NCI-H345 treated with DMSO at 0.1 percent for 48 hours (cell line): ENCODE measurements around the gene VSIG8.

ENCODE experiments used
- DNase-seq: peaks from one replicate; lab custom pipeline; 2025; ENCODE audit not compliant: unreplicated experiment; lab: John Stamatoyannopoulos, UW

Gene VSIG8

GRCh38 chr1:159884296-159884695, 21.8 kb upstream of the VSIG8 start:
- no peak for DNase-seq

- no peak for DNase-seq
These were observed 20.7 kb upstream of the VSIG8 start for GRCh38 chr1:159883134-159883533.

- no peak for DNase-seq
These were observed 20.0 kb upstream of the VSIG8 start for GRCh38 chr1:159882527-159882862.

GRCh38 chr1:159881622-159882526, 19.4 kb upstream of the VSIG8 start:
- peak; percentile 83 for DNase-seq

- no peak for DNase-seq
These were observed 18.0 kb upstream of the VSIG8 start for GRCh38 chr1:159880430-159880829.

- no peak for DNase-seq
These were observed 17.5 kb upstream of the VSIG8 start for GRCh38 chr1:159879977-159880376.

GRCh38 chr1:159879136-159879535, 16.7 kb upstream of the VSIG8 start:
- DNase-seq = no peak

GRCh38 chr1:159877695-159878444, 15.4 kb upstream of the VSIG8 start:
- no peak for DNase-seq

GRCh38 chr1:159873530-159874143, 11.2 kb upstream of the VSIG8 start:
- no peak for DNase-seq

- DNase-seq = no peak
These were observed 10.4 kb upstream of the VSIG8 start for GRCh38 chr1:159872891-159873290.

- DNase-seq = no peak
These were observed 8.2 kb upstream of the VSIG8 start for GRCh38 chr1:159870704-159871103.

- DNase-seq = no peak
These were observed 7.2 kb upstream of the VSIG8 start for GRCh38 chr1:159869607-159870006.

- DNase-seq = no peak
These were observed 6.7 kb upstream of the VSIG8 start for GRCh38 chr1:159869173-159869572.

GRCh38 chr1:159868766-159869165, 6.3 kb upstream of the VSIG8 start:
- no peak for DNase-seq

- DNase-seq = peak; percentile 36
These were observed 5.2 kb upstream of the VSIG8 start for GRCh38 chr1:159867664-159868026.

- DNase-seq = no peak
These were observed 4.6 kb upstream of the VSIG8 start for GRCh38 chr1:159866905-159867663.

- no peak for DNase-seq
These were observed 3.6 kb upstream of the VSIG8 start for GRCh38 chr1:159866066-159866465.

- no peak for DNase-seq
These were observed 1.8 kb upstream of the VSIG8 start for GRCh38 chr1:159864262-159864661.

- DNase-seq = no peak
These were observed 426 bp downstream of the VSIG8 start for GRCh38 chr1:159862031-159862430.

- no peak for DNase-seq
These were observed 1.2 kb downstream of the VSIG8 start for GRCh38 chr1:159861218-159861617.

- no peak for DNase-seq
These were observed 2.0 kb downstream of the VSIG8 start for GRCh38 chr1:159860456-159860855.
